HG03139 (cell line): ENCODE results near the gene RALGAPA2.

ENCODE experiments used
- ATAC-seq: cut with Tn5 transposase; IDR thresholded peaks from one replicate; pipeline ENCODE4 v1.9.1; 2021; ENCODE audit not compliant: unreplicated experiment

Gene RALGAPA2

DNA sequence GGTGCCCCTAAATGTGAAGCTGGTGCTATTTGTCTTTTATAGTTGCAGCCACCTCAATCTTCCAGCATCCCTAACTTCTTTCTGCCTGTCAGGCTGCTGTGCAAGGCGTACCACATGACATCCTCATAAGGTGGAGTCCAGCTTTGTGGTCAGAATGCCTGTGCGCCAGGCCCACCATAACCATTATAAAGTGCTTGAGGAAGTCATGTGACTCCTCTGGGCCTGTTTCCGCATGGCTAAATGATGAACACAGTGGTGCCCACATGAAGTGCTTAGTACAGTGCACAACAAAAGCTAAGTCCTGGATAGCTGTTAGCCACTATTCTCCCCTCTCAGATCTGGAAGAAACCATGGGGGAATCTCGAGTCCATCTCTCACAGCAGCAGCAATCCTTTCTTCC lies 268.9 kb downstream of the RALGAPA2 start:
- ATAC-seq = no peak

DNA sequence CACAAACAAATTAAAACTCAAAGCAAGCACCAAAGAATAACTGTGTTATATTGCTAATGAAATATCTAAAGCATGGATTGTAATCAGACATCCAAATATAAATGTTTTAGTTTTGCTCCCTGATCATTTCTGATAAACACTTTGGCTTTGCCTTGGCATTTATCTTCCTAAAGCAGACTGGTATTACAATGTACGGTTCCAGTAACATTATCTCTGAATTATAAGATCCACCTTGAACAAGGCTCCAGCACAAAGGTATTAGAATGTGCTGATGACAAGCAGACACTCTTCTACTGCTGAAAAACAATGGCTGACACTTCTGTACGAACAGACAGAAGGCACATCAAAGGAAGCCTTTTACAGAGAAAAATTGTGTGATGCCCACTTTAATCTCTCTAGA lies 270.0 kb downstream of the RALGAPA2 start:
- ATAC-seq = no peak

- ATAC-seq = no peak
These were observed 271.4 kb downstream of the RALGAPA2 start for GRCh38 chr20:20440886-20441658.

DNA sequence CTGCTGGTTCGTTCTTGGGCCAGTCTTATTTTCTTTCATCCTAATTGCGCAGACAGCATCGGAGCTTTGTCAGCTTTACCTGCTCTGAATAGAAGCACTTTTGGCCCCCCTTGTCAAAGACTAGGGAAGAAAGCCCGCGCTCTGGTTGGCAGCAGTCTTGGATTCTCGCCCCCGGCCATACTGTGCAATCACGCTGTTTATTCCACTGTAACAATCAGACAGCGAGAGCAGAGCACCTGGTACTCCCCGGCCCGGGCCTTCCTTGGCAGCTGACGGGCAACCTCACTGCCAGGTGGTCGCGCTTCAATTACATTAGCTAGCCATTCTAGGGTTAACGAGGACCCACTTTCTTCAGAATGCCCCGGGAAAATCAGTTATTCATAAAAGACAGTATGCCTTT lies 272.0 kb downstream of the RALGAPA2 start:
- ATAC-seq = no peak

GRCh38 chr20:20439602-20440190 lies 272.7 kb downstream of the RALGAPA2 start:
- no peak for ATAC-seq

GRCh38 chr20:20437314-20437713 lies 275.1 kb downstream of the RALGAPA2 start:
- ATAC-seq = no peak

GRCh38 chr20:20436689-20437088 lies 275.8 kb downstream of the RALGAPA2 start:
- ATAC-seq = no peak

DNA sequence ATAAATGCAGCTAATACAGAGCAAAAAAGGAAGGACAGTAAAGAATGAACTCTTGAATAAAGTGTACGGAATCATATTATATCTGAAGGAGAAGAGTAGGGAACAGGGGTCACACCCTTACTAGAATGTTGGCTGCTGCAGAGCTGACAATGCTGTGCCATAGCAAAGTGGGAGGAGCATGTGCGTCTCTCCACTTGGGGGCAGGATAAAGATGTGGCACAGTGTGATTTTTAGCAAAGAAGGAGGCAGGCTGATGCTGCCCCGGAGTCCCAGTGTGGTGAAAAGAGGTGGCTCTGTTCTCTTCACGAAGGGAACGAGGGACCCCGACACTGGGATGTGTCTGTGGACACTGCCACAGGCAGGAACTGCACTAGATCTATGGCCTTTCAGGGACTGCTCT lies 277.0 kb downstream of the RALGAPA2 start:
- no peak for ATAC-seq

DNA sequence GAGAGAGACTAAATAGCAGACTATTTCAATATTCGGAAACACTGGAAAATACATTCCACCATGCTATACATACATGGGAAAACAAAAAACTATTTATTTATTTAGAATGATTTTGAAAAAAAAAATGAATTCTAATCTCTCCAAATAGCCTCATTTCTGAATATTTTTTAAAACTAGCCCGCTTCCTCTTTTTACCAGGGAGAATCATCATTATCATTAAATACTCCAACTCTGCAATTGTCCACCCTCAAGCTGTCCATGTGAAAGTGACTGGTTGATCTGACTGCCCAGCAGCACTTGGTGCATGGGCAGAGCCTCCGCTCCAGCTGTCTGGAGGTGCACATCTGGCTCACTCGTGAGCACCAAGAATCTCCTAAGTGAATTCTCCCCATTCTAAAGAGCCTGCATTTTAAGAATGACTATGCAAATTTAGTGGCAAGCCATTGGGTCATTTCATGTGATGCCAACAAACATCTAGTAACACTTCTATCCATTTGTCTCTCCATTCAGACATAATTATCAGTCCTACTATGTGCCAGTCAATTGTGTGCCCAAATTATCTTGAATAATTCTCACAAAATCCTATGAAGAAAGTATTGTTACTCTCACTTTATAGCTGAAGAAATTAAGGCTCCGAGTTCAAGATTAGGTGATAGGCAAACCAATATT lies 279.7 kb downstream of the RALGAPA2 start:
- no peak for ATAC-seq

GRCh38 chr20:20430066-20430465 lies 282.4 kb downstream of the RALGAPA2 start:
- no peak for ATAC-seq

DNA sequence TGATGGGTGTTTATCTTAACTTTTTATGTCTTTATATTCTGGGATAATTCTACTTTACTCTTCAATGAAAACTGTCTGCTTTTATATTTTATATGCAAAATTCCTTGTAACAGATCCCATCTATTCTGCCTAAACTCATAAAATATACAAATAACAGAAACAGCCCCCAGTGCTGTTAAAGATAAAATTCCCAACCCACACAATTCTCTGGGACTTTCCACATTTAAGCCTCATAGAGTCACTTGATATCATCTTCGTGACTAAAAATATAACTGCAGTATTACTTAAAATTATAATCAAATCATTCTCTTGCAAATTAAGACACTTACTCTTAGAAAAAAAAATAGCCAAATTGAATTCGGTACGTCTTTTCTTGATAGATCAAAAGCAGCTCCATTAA lies 284.4 kb downstream of the RALGAPA2 start:
- ATAC-seq = no peak

- ATAC-seq = no peak
These were observed 285.1 kb downstream of the RALGAPA2 start for GRCh38 chr20:20427227-20427864.

- no peak for ATAC-seq
These were observed 285.9 kb downstream of the RALGAPA2 start for GRCh38 chr20:20426655-20426907.

GRCh38 chr20:20425823-20426654 lies 286.4 kb downstream of the RALGAPA2 start:
- ATAC-seq = no peak

- ATAC-seq = no peak
These were observed 289.3 kb downstream of the RALGAPA2 start for GRCh38 chr20:20423117-20423516.

DNA sequence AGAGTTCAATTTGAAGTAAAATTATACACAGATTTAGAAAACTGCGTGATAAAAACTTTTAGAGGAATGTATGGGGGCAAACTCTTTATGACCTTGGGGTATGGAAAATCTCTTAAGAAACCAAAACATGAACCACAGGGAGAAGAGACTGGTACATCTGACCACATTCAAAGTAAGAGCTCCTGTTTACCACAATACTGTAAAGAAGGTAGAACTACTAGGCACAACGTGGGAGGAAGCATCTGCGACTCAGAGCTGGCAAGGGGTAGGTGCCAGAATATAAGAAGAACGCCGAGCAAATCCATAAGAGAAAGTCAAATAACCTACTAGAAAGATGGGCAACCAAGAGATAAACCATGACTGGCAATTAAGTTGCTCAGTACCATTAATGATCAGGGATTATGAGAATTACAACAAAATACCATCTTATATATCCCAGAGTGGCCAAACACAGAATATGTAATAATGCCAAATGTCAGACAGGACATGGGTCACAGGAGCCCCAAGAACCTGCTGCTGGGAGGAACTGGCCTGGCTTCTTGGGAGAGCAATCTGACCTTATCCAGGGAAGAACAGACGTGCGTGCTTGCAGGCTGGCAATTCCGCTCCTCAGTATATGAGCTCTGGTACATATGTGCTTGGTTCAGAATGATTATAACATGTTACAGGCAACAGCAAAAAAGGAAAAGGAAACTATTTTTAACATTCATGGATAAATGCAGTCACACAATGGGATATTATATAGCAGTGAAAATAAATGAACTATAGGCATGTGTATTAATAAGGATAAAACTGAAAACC lies 294.4 kb downstream of the RALGAPA2 start:
- ATAC-seq = no peak

DNA sequence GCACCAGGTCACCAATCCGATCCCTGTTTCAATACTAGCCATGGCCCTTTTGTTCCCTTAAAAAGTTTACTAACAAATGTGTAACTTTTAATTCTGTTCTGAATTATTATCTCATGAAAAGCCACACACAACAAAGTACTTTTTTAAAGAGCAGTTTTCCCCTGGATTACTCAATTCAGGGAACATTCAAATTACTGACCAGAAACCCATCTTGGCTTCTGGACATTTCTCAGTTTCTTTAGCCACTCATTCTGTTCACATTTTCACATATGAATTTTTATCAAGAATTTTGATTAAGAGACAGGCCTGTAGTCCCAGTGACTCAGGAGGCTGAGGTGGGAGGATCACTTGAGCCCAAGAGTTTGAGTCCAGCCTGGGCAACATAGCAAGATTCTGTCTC lies 297.1 kb downstream of the RALGAPA2 start:
- no peak for ATAC-seq

DNA sequence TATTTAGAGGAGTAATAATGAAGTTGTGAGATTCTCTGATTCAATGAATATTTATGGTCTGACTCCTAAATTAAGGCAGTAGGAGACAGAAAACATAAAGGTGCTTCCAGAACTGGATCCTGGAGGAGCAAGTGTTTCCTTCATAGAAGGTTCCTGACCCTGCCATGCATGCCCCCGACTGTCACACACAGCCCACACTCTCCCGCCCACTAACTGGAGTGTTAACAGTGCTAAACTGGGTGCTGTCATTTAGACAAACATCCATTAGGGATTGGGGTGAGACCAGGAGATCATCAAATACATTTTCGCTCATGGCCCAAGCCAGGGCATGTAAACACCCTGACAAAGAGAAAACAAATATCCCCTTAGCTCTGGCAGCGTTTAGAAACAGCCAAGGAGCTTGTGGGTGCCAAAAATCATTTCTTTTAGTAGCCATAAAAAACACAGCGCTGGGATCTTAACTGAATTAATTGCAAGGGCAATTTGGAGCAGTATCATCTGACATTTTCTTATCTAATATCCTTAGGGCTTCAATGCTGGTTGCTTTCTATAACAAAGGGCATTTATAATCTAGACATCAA lies 297.7 kb downstream of the RALGAPA2 start:
- no peak for ATAC-seq

GRCh38 chr20:20413810-20414281 lies 298.6 kb downstream of the RALGAPA2 start:
- no peak for ATAC-seq

DNA sequence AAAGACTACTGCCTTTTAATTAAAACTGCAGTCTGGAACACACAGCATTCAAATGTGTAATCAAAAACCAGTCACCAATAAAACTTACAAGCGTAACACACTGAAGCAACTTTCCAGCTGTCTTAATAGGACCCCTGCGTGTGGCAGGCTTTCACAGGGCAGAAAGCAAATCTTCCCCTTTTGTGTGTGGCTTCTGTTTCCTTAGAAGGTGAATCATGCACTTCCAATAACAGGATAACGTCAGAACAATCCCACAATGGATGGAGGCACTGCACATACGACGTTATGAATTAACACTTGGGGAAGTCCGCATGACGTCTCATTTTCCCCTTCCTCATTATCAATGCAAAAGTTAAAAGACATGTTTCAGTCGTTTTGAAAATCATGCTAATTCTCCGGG lies 299.7 kb downstream of the RALGAPA2 start:
- ATAC-seq = no peak
